ENCODE results near the gene ZNF536. TPM values are rescaled to one million over a fixed set of nuclear protein-coding genes. Genes with fewer than 3 reads are reported as not detected.

The ZNF536 gene
- total RNA-seq, 4 donors from 2014 or later = 1.00 to 7.1 (median 1.8) TPM

DNA sequence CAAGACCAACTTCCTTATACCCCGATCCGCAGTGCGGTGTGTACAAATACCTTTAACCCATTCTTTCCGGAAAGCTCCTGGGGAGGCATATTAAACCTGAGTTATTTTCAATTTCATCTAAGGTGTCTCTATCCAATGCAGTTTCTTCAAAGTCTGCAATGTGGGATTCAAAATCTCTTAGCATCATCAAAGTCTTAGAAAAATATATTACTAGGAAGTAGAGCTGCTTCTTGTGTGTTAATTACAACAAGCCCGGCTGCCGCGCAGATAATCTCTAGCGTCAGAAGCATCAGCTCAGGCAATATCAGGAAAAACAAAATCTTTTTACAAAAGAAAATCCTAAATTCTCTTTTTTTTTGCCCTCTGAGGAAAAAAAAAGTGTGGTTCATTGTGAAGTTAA lies 48.1 kb downstream of the ZNF536 start:
- TF ChIP-seq POLR2A (IDR thresholded peaks at IDR 0.05) (no peak), POLR2AphosphoS5 (IDR thresholded peaks at IDR 0.05) (no peak), EP300 (IDR thresholded peaks at IDR 0.05; ENCODE audit: low read depth) (no peak)
- TF ChIP-seq, protein P1, sequence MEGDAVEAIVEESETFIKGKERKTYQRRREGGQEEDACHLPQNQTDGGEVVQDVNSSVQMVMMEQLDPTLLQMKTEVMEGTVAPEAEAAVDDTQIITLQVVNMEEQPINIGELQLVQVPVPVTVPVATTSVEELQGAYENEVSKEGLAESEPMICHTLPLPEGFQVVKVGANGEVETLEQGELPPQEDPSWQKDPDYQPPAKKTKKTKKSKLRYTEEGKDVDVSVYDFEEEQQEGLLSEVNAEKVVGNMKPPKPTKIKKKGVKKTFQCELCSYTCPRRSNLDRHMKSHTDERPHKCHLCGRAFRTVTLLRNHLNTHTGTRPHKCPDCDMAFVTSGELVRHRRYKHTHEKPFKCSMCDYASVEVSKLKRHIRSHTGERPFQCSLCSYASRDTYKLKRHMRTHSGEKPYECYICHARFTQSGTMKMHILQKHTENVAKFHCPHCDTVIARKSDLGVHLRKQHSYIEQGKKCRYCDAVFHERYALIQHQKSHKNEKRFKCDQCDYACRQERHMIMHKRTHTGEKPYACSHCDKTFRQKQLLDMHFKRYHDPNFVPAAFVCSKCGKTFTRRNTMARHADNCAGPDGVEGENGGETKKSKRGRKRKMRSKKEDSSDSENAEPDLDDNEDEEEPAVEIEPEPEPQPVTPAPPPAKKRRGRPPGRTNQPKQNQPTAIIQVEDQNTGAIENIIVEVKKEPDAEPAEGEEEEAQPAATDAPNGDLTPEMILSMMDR (IDR thresholded peaks at IDR 0.05) = no peak
- no peak for DNase-seq
- intact Hi-C loops (cut with DNase I; ENCODE audit: low total_unique reads) (no loop called here), in situ Hi-C loops (cut with MboI; ENCODE audit: low pct_ligation_motif_present in 1 of 4, low pct_unique_long_range_greater_than_20kb in 1 of 4, low sequenced_read_pairs in 3 of 4) (no loop called here)
- WGBS, 2 donors (ENCODE audit: low coverage in 1 of 2) = 87 to 96% methylated on average over 8 of the region's 8 CpGs
- Histone ChIP-seq H3K36me3 (no peaks in the 10 kb centered on the region), H3K4me1 (no peaks in the 10 kb centered on the region), H3K9me3 (no peaks in the 10 kb centered on the region), H3K27me3 (peaks cover 4% of the 10 kb centered on the region), H3K27ac (no peak overlapping the region), H3K4me3 (no peak overlapping the region)

DNA sequence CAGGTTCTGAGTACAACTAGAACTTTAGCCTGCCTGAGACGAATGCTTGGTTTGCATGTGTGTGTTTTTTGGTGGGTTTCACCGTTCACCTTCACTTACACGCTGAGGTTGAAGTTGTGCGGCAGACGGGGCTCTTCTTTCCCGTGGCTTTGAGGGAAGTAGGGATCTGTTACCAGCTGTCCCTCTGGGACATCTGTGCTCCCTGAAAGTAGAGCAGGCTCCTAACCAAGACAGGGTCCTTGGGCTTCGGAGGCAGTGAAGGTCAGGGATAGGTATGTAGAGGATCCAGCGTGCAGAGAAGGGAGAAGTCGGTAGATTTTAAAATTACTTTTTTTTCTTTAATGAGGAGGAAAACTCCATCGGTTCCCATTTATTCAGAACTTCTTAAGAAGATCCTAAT lies 48.7 kb downstream of the ZNF536 start:
- H3K9me3 ChIP-seq = no peaks in the 10 kb centered on the region
- peaks cover 4% of the 10 kb centered on the region for H3K27me3 ChIP-seq
- H3K27ac ChIP-seq = no peak overlapping the region
- in situ Hi-C loops (cut with MboI; ENCODE audit: low pct_ligation_motif_present in 1 of 4, low pct_unique_long_range_greater_than_20kb in 1 of 4, low sequenced_read_pairs in 3 of 4) (no loop called here), intact Hi-C loops (cut with DNase I; ENCODE audit: low total_unique reads) (no loop called here)
- no peaks in the 10 kb centered on the region for H3K4me1 ChIP-seq
- no peaks in the 10 kb centered on the region for H3K36me3 ChIP-seq
- 83% methylated on average over 4 to 10 of the region's 10 CpGs for WGBS, 2 donors (ENCODE audit: low coverage in 1 of 2)
- no peak overlapping the region for H3K4me3 ChIP-seq
- TF ChIP-seq, protein P1 (IDR thresholded peaks at IDR 0.05) = no peak
- TF ChIP-seq POLR2AphosphoS5 (IDR thresholded peaks at IDR 0.05) (no peak), POLR2A (IDR thresholded peaks at IDR 0.05) (no peak), EP300 (IDR thresholded peaks at IDR 0.05; ENCODE audit: low read depth) (no peak)
- no peak for DNase-seq

DNA sequence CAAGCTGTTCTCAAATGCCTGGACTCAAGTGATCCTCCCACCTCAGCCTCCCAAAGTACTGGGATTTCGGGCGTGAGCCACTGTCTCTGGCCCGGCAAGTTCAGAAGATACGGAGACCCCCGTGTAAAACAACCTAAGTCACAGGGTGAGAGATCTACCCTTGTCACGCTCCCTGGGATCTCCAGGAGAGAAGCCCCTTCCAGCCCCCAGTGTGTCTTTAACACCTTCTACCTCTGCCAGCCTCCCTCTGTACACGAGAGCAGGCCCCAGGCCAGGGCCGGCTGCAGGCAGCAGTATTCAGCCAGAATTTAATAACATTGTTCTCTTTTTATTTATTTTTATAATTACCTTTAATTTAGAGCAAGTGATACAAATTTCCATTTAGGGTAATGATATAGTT lies 49.4 kb downstream of the ZNF536 start:
- H3K36me3 ChIP-seq = no peaks in the 10 kb centered on the region

DNA sequence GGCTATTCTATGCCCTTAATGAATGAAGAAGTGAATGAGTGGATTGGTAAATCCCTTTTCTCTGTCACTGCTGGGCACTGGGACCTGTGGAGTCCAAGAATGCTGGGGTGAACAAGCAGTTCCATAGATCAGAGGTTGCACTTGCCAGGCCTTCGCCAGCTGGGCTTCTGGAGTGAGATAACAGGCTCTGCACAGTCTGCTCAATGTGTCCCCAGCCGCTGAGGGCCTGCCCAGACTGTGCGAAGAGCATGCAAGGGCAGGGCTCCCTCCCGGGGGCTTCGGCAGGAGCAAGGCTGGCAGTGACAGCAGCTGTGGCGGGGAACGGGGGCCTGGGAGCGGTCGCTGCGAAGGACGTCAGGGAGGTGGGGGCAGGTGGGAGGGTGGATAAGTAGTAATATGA lies 51.3 kb downstream of the ZNF536 start:
- intact Hi-C loops (cut with DNase I; ENCODE audit: low total_unique reads) = no loop called here
- no peak for DNase-seq
- Histone ChIP-seq H3K4me3 (no peak overlapping the region), H3K4me1 (no peaks in the 10 kb centered on the region), H3K27me3 (no peaks in the 10 kb centered on the region), H3K9me3 (no peaks in the 10 kb centered on the region), H3K27ac (no peak overlapping the region), H3K36me3 (no peaks in the 10 kb centered on the region)
- WGBS, 2 donors (ENCODE audit: low coverage in 1 of 2) = 79 to 83% methylated on average over 2 to 11 of the region's 11 CpGs
- in situ Hi-C loops (cut with MboI; ENCODE audit: low pct_ligation_motif_present in 1 of 4, low pct_unique_long_range_greater_than_20kb in 1 of 4, low sequenced_read_pairs in 3 of 4) = no loop called here
- TF ChIP-seq, protein P1 (IDR thresholded peaks at IDR 0.05) = no peak
- TF ChIP-seq POLR2A (IDR thresholded peaks at IDR 0.05) = no peak

More for the DNA sequence above, 49.4 kb downstream of the ZNF536 start:
- Histone ChIP-seq H3K27ac (no peak overlapping the region), H3K27me3 (peaks cover 4% of the 10 kb centered on the region), H3K9me3 (no peaks in the 10 kb centered on the region), H3K4me1 (no peaks in the 10 kb centered on the region), H3K4me3 (no peak overlapping the region)
- TF ChIP-seq EP300 (IDR thresholded peaks at IDR 0.05; ENCODE audit: low read depth) = no peak
- no peak for TF ChIP-seq POLR2AphosphoS5 (IDR thresholded peaks at IDR 0.05)
- TF ChIP-seq, protein P1 (IDR thresholded peaks at IDR 0.05) = no peak
- no peak for TF ChIP-seq POLR2A (IDR thresholded peaks at IDR 0.05)
- intact Hi-C loops (cut with DNase I; ENCODE audit: low total_unique reads) (no loop called here), in situ Hi-C loops (cut with MboI; ENCODE audit: low pct_ligation_motif_present in 1 of 4, low pct_unique_long_range_greater_than_20kb in 1 of 4, low sequenced_read_pairs in 3 of 4) (no loop called here)
- DNase-seq = no peak
- WGBS, 2 donors (ENCODE audit: low coverage in 1 of 2) = 89 to 100% methylated on average over 1 to 8 of the region's 8 CpGs
